Stimulated activated CD8-positive, alpha-beta memory T cell treated with anti-CD3 and anti-CD28 coated beads, Interleukin-12 subunit alpha, Interleukin-12 subunit beta, amount 100 ng/mL, for 1 hour (primary cell): ENCODE results near the gene LCE3C.
"Not testable (repeated sequence)": the region's sequence is repeated elsewhere in the genome, so short reads cannot be mapped to it uniquely, and the experiment has no call there.

Experiments used
- DNase-seq: peaks from one replicate; pipeline ENCODE4 v3.0.0-alpha.2; 2020; ENCODE audit warnings: low read depth

LCE3C gene

GRCh38 chr1:152599934-152600333 lies at the start of gene LCE3C:
LCE3C (plus strand) TSS chr1:152600234; CDS start chr1:152600732, 498 bp downstream.
- no peak for DNase-seq

DNA sequence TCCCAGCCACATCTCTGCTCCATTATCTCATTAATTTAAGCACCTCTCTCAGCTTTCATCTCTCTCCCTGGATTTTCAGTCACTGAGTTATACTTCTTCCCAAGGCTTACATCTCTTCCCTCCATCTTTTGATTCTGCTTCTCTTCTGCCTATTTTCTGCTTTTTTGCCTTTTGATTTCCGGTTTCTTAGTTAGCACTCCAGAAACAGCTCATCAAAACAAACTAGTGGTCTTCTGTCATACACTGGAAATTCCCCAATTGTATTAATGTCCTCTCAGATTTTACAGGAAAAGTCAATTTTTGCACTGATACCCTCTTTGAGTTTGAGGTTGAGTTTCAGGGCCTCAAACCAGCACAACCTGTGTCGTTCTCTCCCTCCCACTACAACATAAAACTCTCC lies 34.9 kb upstream of the LCE3C start:
- no peak for DNase-seq

GRCh38 chr1:152565535-152566215 lies 34.4 kb upstream of the LCE3C start:
- no peak for DNase-seq

DNA sequence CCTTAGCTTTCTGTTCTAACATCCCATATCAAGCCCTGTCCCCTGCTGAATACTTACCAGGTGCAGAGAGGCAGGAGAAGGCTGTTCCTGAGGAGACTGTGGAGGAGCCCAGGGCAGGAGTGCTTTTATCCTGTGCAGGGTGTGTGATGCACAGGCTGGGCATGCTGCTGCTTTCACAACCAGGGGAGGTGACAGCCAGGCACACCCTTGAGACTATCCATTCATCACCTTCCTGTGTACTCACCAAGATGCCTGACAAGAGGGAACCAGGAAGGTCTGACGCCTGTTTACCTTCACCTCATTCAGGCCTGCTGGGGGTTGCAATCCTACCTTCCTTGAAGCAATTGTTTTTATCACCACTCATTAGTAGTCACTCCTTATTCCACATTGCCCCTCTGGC lies 33.4 kb upstream of the LCE3C start, which contains the start of gene LCE3E:
TSS of gene LCE3E (minus strand) at position 100 of the 400 bp plus-strand sequence. CDS start 572 bp downstream, outside the sequence.
- no peak for DNase-seq

DNA sequence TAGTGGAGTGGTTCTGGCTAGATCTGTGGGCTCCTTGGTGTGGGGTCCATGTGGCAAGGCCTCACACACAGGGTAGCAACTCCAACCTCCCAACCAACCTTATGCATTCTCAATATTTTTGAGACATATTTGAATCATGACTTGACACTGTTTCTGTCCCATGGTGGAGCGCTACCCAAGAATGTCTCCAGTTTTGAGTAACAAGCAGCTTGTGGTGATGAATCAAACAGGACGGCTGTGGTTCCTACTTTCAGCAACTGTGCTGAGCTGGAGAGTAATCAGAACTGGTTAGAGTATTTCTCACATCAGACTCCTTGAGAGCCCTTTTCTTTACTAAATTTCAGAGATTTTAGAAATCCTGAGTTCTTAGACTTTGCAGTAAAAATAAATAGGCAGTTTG lies 22.9 kb upstream of the LCE3C start:
- no peak for DNase-seq

DNA sequence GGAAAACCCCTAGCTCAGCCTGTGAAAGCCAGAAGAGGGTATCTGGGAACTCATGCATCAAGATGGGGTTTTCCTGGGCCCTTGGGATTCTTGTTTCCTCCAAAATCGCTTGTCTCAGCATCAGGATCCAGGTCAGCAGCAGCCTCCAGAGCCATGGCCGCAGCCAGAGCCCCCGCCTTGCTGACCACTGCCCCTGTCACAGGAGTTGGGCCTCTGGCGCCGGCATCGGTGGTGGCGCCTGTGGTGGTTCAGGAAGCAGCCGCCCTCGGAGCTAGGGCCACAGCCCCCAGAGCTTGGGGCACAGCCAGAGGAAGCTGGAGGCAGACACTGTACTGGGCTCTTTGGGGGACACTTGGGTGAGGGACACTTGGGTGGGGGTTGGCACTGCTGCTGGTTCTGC lies 20.5 kb upstream of the LCE3C start:
- DNase-seq: not testable (repeated sequence)

DNA sequence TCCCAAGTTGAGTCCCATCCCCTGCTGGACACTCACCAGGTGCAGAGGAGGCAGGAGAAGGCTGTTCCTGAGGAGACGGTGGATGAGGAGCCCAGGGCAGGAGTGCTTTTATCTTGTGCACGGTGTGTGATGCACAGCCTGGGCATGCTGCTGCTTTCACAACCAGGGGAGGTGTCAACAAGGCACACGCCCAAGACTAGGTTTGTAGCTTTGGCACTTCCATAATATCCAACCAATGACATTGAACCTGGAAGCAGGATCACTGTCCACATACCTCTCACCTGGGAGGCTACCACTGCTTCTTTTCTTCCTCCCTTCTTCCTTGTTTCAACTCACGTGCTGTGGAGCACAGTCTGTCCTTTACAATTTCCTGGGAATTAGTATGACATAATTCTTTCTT lies 19.6 kb upstream of the LCE3C start, which contains the start of gene LCE3D:
TSS of gene LCE3D (minus strand) at position 84 of the 400 bp plus-strand sequence. CDS start 580 bp downstream, outside the sequence.
- DNase-seq: no peak

GRCh38 chr1:152582647-152583046 lies 17.4 kb upstream of the LCE3C start:
- no peak for DNase-seq

GRCh38 chr1:152585586-152585985 lies 14.4 kb upstream of the LCE3C start:
- DNase-seq: no peak

- no peak for DNase-seq
Measured at GRCh38 chr1:152596986-152597385, 3.0 kb upstream of the LCE3C start.

- DNase-seq: no peak
Measured at GRCh38 chr1:152613511-152613910, 13.5 kb downstream of the LCE3C start, which contains the start of gene LCE3B. LCE3B (plus strand) TSS chr1:152613811; CDS start chr1:152613811, 0 bp downstream.

DNA sequence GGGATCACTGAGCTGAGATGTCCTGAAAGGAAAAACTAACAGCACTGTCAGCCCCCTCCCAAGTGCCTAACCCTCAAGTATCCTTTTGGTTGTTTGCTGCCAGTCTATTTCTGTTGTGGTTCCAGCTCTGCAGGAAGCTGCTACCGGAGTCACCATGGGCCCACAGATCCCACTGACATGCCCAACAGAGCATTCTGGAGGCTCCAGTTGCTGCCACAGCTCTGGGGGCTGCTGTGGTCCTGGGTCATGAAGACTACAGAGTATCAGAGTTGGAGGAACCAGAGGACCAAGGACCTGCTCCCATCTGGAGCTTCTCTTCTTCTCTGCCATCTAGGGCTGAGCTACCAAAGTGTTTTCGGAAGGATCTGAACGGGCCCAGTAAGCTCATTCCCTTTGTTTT lies 22.0 kb downstream of the LCE3C start:
- no peak for DNase-seq

DNA sequence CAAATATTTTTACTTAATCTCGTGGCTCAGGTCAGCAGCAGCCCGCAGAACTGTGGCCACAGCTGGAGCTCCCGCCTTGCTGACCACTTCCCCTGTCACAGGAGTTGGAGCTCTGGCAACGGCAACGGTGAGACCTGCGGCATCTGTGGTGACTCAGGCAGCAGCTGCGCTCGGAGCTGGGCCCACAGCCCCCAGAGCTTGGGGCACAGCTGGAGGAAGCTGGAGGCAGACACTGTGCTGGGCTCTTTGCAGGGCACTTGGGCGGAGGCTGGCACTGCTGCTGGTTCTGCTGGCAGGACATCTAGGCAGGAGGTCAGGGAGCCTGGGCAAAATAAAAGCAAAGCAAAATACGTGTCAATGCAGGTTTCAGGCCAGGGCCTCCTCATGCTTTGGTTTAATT lies 22.8 kb downstream of the LCE3C start, which contains the start of gene LCE3A:
TSS of gene LCE3A (minus strand) at position 301 of the 400 bp plus-strand sequence. CDS start at position 301, 0 bp downstream.
- DNase-seq: no peak

DNA sequence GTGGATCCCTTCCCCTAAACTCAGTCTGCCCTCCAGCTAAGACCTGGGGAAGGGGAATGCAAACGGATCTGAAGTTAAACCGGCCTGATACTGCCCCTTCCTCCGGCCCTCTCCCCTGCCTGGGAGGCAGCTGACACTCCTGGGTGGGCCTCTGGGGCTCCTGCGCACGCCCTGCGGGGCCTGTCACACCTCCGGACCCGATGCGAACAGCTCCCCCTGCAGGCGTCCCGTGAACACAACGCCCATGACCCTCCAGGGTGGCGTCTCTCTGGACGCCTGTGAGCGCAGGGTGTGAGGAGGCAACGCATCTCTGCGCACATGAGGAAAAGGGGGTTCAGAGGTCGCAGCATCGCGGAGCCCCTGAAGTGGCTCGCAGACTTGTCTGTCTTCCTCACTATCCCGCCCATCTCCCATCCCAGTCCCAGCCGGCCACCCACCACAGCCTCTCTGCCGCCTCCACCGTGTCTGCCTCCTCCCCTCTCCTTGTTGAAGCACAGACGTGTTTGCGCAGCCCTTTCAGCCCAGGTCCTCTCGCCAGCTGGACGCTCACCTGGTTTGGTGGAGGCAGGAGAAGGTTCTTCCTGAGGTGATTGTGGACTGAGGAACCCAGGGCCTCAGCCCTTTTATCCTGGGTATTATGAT lies 23.3 kb downstream of the LCE3C start:
- no peak for DNase-seq

DNA sequence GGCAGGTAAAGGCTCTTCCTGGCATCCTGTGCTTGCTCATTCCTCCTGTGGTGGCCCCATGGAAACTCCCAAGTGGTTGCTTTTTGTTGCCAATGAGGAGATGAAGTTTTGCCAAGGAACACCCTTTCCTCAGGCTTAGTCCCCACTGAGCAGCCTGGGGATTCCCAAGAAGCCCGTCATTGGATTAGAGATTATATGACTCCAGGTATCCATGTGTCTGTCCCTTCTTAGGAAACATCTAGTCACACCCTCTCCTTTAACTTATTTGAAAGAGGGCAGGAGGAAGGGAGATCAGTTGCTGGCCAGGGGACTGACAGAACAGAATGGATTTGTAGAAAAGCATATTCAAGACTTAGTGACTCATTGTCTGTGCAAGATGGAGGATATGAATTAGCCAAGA lies 26.7 kb downstream of the LCE3C start:
- DNase-seq: no peak

GRCh38 chr1:152630596-152630995 lies 30.6 kb downstream of the LCE3C start:
- no peak for DNase-seq

- no peak for DNase-seq
Measured at GRCh38 chr1:152640351-152640750, 40.3 kb downstream of the LCE3C start.

GRCh38 chr1:152643945-152644344 lies 43.9 kb downstream of the LCE3C start:
- DNase-seq: no peak

GRCh38 chr1:152645146-152645545 lies 45.1 kb downstream of the LCE3C start:
- DNase-seq: no peak

DNA sequence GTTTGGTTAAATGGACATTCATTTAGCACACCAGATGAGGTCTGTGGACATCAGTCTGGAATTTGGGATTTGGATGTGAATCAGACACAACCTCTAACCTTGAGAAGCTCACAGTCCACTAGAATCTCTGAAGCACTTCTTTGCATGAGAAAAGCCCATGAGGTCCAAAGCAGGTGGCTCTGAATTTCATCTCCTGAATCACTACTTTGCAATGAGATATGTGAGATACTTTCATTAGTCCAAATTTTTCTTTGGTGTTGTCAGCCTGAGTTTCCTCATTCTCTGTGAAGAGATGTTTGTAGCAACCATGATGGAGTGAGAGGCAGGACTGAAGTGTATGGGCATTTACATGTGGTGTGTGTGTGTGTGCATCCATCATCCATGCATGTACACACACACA lies 46.6 kb downstream of the LCE3C start:
- no peak for DNase-seq
